Measurements from ENCODE around the gene STMN3. TPM values are rescaled to one million over a fixed set of nuclear protein-coding genes. Genes with fewer than 3 reads are reported as not detected.

STMN3 gene
- total and polyA plus RNA-seq, 10 of the 15 experiments (the other 5 are each of a cell fraction or from before 2014, with no cell fraction given): 0.09 to 3.6 (median 1.4) TPM; not detected in 1

DNA sequence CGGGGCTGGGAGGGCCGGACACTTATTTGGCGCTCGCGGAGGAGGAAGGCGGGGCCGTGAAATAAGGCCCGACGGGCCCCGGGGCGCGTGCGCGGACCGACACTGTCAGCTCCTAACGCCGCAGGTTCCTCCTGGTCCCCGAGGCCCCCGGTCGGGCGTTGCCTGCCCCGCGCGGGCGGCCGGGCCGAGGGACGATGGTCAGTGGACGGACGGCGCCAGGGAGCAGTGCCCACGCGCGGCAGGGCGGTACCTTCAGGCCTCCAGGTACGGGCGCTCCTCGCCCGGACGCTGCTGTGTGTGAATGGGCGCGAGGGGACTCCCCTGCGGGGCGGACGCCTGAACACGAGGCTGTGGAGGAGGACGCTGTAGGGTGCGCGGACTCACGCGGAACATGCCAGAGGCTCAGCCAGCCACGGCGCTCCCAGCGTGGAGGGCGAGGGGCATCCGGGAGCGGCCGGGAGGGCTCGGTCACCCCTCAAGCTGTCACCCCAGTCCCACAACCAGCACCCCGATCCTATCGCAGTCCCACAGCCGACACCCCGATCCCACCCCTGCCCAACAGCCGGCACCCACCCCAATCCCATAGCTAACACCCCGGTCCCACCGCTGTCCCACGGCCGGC is 26.0 kb downstream of the STMN3 start (continued):
- TF ChIP-seq EED (IDR thresholded peaks at IDR 0.05; ENCODE audit: low read depth) (no peak), FOXK2 (IDR thresholded peaks at IDR 0.05) (no peak), CHD2 (IDR thresholded peaks at IDR 0.05; ENCODE audit: borderline replicate concordance, low read depth, low read length) (peak; percentile 15; the same call in 1 of the 2 replicates), STAT1 (conservative IDR thresholded peaks at IDR 0.05) (peak; percentile 92; the same call in 1 of the 2 replicates), ZNF207 (IDR thresholded peaks at IDR 0.05; ENCODE audit: borderline replicate concordance) (peak; percentile 92), RBBP5 (conservative IDR thresholded peaks at IDR 0.05) (no peak), POLR2A (IDR thresholded peaks at IDR 0.05; ENCODE audit: low read depth, low read length) (peak; percentile 92), ZBED1 (IDR thresholded peaks at IDR 0.05; ENCODE audit: borderline replicate concordance) (peak; percentile 66; the same call in 1 of the 2 replicates), SMAD5 (IDR thresholded peaks at IDR 0.05; ENCODE audit: low read depth) (peak; percentile 79; the same call in 1 of the 2 replicates)
- TF ChIP-seq, protein P1, sequence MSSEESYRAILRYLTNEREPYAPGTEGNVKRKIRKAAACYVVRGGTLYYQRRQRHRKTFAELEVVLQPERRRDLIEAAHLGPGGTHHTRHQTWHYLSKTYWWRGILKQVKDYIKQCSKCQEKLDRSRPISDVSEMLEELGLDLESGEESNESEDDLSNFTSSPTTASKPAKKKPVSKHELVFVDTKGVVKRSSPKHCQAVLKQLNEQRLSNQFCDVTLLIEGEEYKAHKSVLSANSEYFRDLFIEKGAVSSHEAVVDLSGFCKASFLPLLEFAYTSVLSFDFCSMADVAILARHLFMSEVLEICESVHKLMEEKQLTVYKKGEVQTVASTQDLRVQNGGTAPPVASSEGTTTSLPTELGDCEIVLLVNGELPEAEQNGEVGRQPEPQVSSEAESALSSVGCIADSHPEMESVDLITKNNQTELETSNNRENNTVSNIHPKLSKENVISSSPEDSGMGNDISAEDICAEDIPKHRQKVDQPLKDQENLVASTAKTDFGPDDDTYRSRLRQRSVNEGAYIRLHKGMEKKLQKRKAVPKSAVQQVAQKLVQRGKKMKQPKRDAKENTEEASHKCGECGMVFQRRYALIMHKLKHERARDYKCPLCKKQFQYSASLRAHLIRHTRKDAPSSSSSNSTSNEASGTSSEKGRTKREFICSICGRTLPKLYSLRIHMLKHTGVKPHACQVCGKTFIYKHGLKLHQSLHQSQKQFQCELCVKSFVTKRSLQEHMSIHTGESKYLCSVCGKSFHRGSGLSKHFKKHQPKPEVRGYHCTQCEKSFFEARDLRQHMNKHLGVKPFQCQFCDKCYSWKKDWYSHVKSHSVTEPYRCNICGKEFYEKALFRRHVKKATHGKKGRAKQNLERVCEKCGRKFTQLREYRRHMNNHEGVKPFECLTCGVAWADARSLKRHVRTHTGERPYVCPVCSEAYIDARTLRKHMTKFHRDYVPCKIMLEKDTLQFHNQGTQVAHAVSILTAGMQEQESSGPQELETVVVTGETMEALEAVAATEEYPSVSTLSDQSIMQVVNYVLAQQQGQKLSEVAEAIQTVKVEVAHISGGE (CRISPR knock-in tag; IDR thresholded peaks at IDR 0.05): peak; percentile 52
